ENCODE data around the gene RRP36.

RRP36 gene

DNA sequence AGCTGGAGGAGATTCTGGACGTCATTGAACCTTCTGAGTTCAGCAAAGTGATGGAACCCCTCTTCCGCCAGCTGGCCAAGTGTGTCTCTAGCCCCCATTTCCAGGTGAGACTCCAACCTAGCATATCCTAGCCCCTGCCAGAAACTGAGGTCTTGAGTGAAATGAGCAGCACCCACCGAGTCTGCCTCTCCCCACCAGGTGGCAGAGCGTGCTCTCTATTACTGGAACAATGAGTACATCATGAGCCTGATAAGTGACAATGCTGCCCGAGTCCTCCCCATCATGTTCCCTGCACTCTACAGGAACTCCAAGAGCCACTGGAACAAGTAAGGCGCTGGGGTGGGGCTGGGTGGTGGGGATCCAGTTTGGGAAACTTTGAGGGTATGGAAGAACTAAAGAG, 12.3 kb upstream of the RRP36 start:
- DNase-seq, result peak in 1 of 2 experiments; percentile 49

DNA sequence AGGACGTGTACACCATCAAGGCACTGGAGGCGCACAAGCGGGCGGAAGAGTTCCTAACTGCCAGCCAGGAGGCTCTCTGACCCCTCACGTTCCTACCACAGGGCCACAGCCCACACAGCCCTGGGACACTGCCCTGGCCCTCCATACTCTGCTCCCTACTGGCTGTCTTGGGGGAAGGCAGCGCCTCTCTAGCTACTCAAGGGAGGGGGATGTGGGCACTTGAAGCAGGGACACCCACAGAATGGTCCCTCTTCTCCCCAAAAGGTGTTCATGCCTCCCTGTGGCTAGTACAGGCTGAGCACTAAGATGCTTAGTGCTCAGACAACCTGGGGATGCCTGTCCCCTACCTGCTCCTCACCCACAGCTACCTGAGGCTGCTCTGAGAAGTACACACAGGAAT, 10.2 kb upstream of the RRP36 start:
- no peak for DNase-seq

- no peak for DNase-seq
Measured at GRCh38 chr6:43012364-43012763, 9.1 kb upstream of the RRP36 start.

GRCh38 chr6:43013097-43013842, 8.2 kb upstream of the RRP36 start:
- no peak for DNase-seq

DNA sequence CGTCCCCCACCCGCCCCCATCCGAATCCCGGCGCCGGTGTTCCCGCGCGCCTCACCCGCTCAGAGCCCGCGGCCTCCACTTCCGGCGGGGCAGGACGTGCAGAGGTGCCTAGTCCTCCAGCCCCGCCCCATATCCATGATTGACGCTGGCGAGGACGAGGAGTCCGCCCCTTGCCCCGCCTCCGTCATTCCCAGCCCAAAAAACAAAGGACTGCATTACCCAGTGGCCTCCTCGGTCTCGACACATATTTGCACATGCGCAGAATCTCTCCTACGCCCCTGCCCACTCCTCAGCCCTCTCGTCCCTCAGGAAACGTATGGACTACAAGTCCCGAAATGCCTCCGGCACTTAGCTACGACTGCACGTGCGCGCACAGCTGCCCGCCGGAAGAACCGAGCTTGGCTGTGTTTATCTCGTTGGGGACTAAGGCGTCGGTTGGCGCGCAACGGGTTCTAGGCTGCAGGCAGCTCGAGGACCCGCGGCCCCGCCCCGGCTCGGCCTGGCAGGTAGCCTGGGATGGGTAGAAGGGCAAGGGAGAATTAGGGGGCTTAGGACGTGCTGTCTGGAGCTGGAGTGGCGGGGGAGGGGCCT, 7.5 kb upstream of the RRP36 start, which contains the start of the genes KLHDC3 and MEA1:
KLHDC3 (plus strand) TSS at position 407 of the 591 bp plus-strand sequence. CDS start 2,944 bp downstream, outside the sequence.
MEA1 (minus strand) TSS at position 104 of the 591 bp plus-strand sequence. CDS start 133 bp downstream, outside the sequence.
- peak; percentile 99 to 100 for DNase-seq

DNA sequence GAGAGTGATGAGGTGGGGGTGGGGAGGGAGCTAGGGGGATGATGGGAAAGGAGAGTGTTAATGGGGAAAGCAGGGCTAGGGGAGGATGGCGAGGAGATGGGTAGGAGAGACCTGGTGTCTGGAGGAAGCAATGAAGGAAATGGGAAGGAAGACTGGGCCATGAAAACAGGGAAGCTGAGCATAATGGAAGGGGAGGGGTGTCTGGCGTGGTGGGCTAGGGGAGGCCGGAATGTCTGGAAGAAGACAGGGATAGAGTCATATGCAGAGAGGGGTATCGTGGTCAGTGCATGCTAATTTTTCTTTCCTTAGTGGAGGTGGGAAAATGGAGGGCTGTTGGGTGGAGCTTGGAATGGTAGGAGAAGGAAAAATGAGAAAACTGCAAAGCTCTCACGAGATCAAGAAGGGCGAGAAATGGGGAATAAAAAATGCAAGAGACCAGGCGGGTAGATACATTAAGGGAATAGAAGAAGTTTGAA, 7.0 kb upstream of the RRP36 start:
- DNase-seq, result peak; percentile 29 to 34

DNA sequence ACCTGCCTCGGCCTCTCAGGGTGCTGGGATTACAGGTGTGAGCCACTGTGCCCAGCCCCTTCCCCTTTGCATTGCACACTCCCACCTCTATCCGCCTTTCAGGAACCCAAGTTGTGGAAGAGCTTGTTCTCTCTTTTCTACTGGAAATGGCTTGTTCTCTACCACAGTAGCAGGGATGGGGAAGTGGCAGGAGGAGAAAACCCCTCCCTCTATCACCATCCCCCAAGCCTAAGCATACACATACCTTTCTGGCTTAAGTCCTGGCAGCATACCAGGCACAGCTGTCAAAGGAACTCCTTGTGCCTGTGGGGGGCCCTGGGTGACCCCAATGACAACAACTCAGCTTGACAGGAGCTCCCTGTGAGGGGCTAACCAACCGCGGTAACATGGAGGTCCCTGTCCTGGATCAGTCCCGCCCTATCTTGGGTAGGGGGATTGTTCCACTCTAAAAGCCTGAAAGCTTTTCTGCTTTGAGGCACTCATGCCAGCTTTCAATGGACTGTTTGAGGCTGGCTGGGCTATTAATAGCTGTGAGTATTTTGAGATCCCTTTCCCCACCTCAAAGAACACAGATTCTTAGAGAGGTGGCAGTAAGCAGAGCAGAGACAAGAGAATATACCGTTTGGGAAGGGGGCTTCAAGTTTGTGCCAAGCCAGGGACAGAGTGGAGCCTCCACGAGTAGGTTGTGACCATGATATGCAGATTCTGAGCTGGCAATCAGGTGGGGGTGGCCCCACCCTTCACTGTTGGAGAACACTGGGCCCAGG, 5.1 kb upstream of the RRP36 start:
- DNase-seq, result no peak

DNA sequence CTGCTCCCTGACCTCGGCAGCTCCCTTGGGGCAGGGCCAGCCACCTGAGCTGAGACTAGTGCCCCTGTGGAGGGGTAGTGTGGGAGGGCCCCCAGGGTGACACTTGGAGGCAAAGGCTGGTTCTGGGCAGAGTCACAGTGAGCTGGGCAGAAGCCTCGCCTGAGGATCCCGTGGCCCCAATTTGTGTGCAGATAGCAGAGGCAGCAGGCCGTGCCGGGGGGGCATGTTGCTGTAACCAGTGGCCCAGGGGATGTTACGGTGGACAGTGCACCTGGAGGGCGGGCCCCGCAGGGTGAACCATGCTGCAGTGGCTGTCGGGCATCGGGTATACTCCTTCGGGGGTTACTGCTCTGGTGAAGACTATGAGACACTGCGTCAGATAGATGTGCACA, 4.5 kb upstream of the RRP36 start:
- DNase-seq, result no peak

DNA sequence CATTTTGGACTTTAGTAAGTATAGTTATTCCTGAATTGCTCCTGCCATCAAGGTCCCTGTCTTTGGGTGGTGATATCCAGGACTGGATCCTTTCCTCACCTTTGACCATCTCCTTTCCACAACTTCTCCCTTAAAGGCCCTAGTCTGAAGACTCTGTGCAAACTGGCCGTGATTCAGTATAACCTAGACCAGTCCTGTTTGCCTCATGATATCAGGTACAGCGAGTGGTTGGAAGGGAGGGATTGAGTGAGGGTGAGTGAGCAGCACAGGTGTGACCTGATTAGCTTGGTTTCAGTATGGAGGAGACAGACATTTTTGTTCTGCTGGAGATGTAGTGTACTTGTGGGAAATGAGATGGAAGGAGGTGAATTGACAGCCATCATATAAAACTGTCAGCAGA, 2.3 kb upstream of the RRP36 start:
- DNase-seq, result no peak

GRCh38 chr6:43020052-43020705, 1.2 kb upstream of the RRP36 start:
- no peak for DNase-seq

DNA sequence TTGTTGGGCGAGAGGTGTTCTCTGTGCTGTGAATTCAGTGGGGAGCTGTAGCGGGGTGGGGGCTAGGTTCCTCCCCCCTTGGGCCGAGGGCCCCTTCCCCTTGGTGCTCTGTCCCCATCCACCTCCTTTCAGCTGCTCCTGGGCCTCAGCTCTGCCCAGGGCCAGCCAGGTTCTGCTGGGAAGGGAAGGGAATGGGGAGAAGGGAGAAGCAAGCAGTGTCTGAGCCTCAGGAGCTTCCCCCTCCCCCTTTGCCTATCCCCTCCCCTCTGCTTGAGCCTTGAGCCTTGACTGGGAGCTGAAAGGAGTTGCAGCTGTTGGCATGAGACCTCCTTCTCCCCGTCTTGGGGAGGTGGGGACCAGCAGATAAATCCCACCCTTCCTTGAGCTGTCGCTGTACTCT, 576 bp upstream of the RRP36 start:
- peak in 1 of 2 experiments; percentile 33 for DNase-seq

GRCh38 chr6:43024436-43024835, 3.0 kb downstream of the RRP36 start:
- no peak for DNase-seq

GRCh38 chr6:43026365-43026764, 4.9 kb downstream of the RRP36 start:
- DNase-seq, result no peak

GRCh38 chr6:43029120-43029519, 7.7 kb downstream of the RRP36 start:
- no peak for DNase-seq

DNA sequence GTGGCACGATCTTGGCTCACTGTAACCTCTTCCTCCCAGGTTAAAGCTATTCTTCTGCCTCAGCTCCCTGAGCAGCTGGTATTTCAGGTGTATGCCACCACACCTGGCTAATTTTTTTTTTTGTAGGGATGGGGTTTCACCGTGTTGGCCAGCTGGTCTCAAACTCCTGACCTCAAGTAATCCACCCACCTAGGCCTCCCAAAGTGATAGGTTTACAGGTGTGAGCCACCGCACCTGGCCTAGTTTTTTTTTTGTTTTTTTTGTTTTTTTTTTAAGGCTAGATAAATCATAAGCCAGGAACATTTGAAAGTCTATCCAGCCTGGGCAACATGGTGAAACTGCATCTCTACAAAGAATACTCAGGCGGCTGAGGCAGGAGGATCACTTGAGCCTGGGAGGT, 10.9 kb downstream of the RRP36 start:
- DNase-seq, result no peak

- DNase-seq, result no peak
Measured at GRCh38 chr6:43033496-43034189, 12.2 kb downstream of the RRP36 start.

GRCh38 chr6:43034190-43034525, 12.7 kb downstream of the RRP36 start:
- DNase-seq, result no peak

DNA sequence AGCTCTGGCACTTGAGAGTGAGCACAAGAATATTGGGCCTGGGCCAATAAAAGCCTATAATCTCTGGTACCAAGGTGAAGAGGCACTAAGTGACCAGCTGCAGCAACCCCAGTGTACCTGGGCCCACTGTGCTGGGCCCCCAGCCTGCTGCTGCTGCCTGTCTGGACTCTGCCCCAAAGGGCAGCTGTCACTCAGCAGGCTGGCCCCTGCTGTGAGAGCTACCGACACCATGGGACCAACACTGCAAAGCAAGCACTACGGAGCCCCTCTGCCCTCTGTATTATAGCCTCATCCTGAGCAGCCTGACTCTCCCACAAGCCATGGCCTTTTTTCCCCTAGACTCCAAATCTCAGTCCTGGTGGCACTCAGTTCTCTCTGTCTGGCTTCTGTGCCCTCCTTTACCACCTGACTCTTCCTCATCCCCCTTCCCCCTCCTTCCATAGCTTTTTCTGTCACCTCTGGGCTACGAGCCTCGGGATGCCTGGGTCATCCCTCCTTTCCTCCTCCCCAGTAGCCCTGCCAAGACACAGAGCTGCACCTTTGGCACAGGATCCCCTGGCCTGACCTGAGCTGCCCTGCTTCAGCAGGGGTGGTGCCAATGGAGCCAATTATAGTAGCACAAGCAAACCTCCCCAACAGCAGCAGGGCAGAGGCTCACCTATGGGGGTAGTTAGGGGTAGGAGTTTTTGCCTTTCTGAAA, 14.2 kb downstream of the RRP36 start:
- no peak for DNase-seq

GRCh38 chr6:43036712-43037111, 15.3 kb downstream of the RRP36 start:
- no peak for DNase-seq

- no peak for DNase-seq
Measured at GRCh38 chr6:43037197-43037596, 15.8 kb downstream of the RRP36 start.

DNA sequence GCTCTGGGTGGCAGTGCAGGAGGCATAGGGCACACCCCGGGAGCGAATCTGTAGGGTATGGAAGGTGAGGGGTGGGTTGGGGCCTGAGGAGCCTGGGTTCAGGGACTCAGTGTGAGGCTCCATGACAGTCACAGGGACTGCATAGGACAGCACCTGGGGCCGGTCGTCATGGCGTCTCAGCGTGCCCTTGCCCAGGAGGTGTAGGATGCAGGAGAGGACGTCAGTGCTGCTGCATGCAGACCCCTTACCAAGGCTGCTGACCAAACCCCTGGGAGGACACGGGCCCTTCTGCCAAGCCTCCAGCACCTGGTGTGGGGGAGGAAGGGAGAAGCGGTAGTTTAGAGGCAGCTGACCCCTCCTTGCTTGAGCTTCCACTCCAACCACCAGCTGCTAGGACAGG, 16.3 kb downstream of the RRP36 start:
- DNase-seq, result no peak

GRCh38 chr6:43038727-43039126, 17.3 kb downstream of the RRP36 start:
- DNase-seq, result no peak

Measured in SW 1271 (cell line).